H9 (cell line): ENCODE measurements around the gene CD7. TPM values are rescaled to one million over a fixed set of nuclear protein-coding genes. Genes with fewer than 3 reads are reported as not detected.

ENCODE experiments used
- DNase-seq: peaks from one replicate; pipeline ENCODE4 v3.0.0-alpha.2; 2017
- H2AFZ ChIP-seq: one replicate; pipeline ENCODE4 v1.6.1; 2013; ENCODE audit warnings: mild to moderate bottlenecking, low read length, control low read depth, moderate library complexity
- H2AK5ac ChIP-seq: 2 replicates; pipeline ENCODE4 v1.6.1; 2013; ENCODE audit warnings: low read length, control low read depth, mixed read lengths; ENCODE audit not compliant: insufficient read length
- H2BK120ac ChIP-seq: one replicate; pipeline ENCODE4 v1.6.1; 2013; ENCODE audit warnings: low read depth, mild to moderate bottlenecking, low read length, control low read depth, inconsistent platforms; ENCODE audit not compliant: poor library complexity, severe bottlenecking
- H2BK12ac ChIP-seq: 2 replicates; pipeline ENCODE4 v1.6.1; 2013; ENCODE audit warnings: low read length, control low read depth, mixed read lengths, low read depth; ENCODE audit not compliant: insufficient read length
- H2BK15ac ChIP-seq: 2 replicates; pipeline ENCODE4 v1.6.1; 2013; ENCODE audit warnings: low read depth, low read length, control low read depth
- H2BK20ac ChIP-seq: one replicate; pipeline ENCODE4 v1.6.1; 2013; ENCODE audit warnings: low read depth, mild to moderate bottlenecking, low read length, control low read depth, inconsistent platforms; ENCODE audit not compliant: poor library complexity, severe bottlenecking
- H2BK5ac ChIP-seq: 2 replicates; pipeline ENCODE4 v1.6.1; 2013; ENCODE audit warnings: low read length, control low read depth, mixed read lengths; ENCODE audit not compliant: insufficient read length
- H3K14ac ChIP-seq: 2 replicates; pipeline ENCODE4 v1.6.1; 2013; ENCODE audit warnings: low read length, control low read depth; ENCODE audit not compliant: insufficient read depth
- H3K18ac ChIP-seq: 2 replicates; pipeline ENCODE4 v1.6.1; 2013; ENCODE audit warnings: low read depth, mild to moderate bottlenecking, mixed read lengths, low read length, control low read depth; ENCODE audit not compliant: insufficient read length
- H3K23ac ChIP-seq: 2 replicates; pipeline ENCODE4 v1.6.1; 2013; ENCODE audit warnings: low read length, control low read depth, mixed read lengths, low read depth; ENCODE audit not compliant: insufficient read length
- H3K23me2 ChIP-seq: 2 replicates; pipeline ENCODE4 v1.6.1; 2013; ENCODE audit warnings: low read depth, mild to moderate bottlenecking, mixed read lengths, low read length, control low read depth; ENCODE audit not compliant: insufficient read length, poor library complexity, severe bottlenecking
- H3K27ac ChIP-seq: 2 replicates; pipeline ENCODE4 v1.5.1; 2013; ENCODE audit warnings: low read length, control low read depth, mixed read lengths, low read depth; ENCODE audit not compliant: insufficient read length
- H3K27me3 ChIP-seq: 2 replicates; pipeline ENCODE4 v1.6.1; 2013; ENCODE audit warnings: low read length, control low read depth, inconsistent platforms; ENCODE audit not compliant: insufficient read depth
- H3K4ac ChIP-seq: 2 replicates; pipeline ENCODE4 v1.6.1; 2013; ENCODE audit warnings: low read depth, mild to moderate bottlenecking, control low read depth, inconsistent platforms, low read length, moderate library complexity
- H3K4me1 ChIP-seq: 2 replicates; pipeline ENCODE4 v1.6.1; 2013; ENCODE audit warnings: low read length, control low read depth, inconsistent platforms; ENCODE audit not compliant: insufficient read depth
- H3K4me2 ChIP-seq: 2 replicates; pipeline ENCODE4 v1.6.1; 2013; ENCODE audit warnings: low read length, control low read depth, mixed read lengths; ENCODE audit not compliant: insufficient read length, insufficient read depth
- H3K56ac ChIP-seq: 2 replicates; pipeline ENCODE4 v1.6.1; 2013; ENCODE audit warnings: low read depth, mild to moderate bottlenecking, mixed read lengths, low read length, control low read depth; ENCODE audit not compliant: insufficient read length
- H3K79me1 ChIP-seq: 2 replicates; pipeline ENCODE4 v1.6.1; 2013; ENCODE audit warnings: low read depth, mild to moderate bottlenecking, moderate library complexity, low read length, control low read depth, inconsistent platforms; ENCODE audit not compliant: insufficient read depth, poor library complexity, severe bottlenecking
- H3K79me2 ChIP-seq: 2 replicates; pipeline ENCODE4 v1.6.1; 2013; ENCODE audit warnings: low read length, control low read depth, inconsistent platforms; ENCODE audit not compliant: insufficient read depth
- H3K9ac ChIP-seq: 2 replicates; pipeline ENCODE4 v1.6.1; 2013; ENCODE audit warnings: low read length, control low read depth, mixed read lengths; ENCODE audit not compliant: insufficient read length; ENCODE audit errors: extremely low read depth
- H3K9me3 ChIP-seq: one replicate; pipeline ENCODE4 v1.6.1; 2013; ENCODE audit warnings: low read depth, low read length, inconsistent platforms; ENCODE audit not compliant: control insufficient read depth
- H3T11ph ChIP-seq: one replicate; pipeline ENCODE4 v1.6.1; 2013; ENCODE audit warnings: mild to moderate bottlenecking, low read length, control low read depth, inconsistent platforms
- H4K20me1 ChIP-seq: one replicate; pipeline ENCODE4 v1.6.1; 2013; ENCODE audit not compliant: control insufficient read depth, insufficient read length, insufficient read depth
- H4K5ac ChIP-seq: 2 replicates; pipeline ENCODE4 v1.6.1; 2013; ENCODE audit warnings: low read depth, mild to moderate bottlenecking, mixed read lengths, low read length, control low read depth; ENCODE audit not compliant: insufficient read length
- H4K8ac ChIP-seq: replicated peaks from 2 replicates; pipeline ENCODE4 v1.6.1; 2013; ENCODE audit warnings: low read length, control low read depth, mixed read lengths, low read depth; ENCODE audit not compliant: insufficient read length
- H4K91ac ChIP-seq: 2 replicates; pipeline ENCODE4 v1.6.1; 2013; ENCODE audit warnings: low read depth, mild to moderate bottlenecking, moderate library complexity, mixed read lengths, low read length, control low read depth; ENCODE audit not compliant: insufficient read length
- H3K27ac Mint-ChIP-seq, 3 experiments: 2 replicates in 2 of 3; 3 replicates in 1 of 3; pipeline ENCODE4 v1.8.0; 2020 to 2021; ENCODE audit warnings: mixed read lengths in 3 of 3, mild to moderate bottlenecking in 1 of 3, moderate library complexity in 1 of 3
- H3K27me3 Mint-ChIP-seq: 2 replicates; pipeline ENCODE4 v1.8.0; 2021; ENCODE audit warnings: low read depth, mild to moderate bottlenecking, moderate library complexity, mixed read lengths
- H3K36me3 Mint-ChIP-seq, 3 experiments: 2 replicates in 2 of 3; 3 replicates in 1 of 3; pipeline ENCODE4 v1.8.0; 2020 to 2021; ENCODE audit warnings: low read depth in 3 of 3, mixed read lengths in 3 of 3; ENCODE audit not compliant: insufficient read depth in 1 of 3
- H3K4me1 Mint-ChIP-seq, 2 experiments: 2 replicates each; pipeline ENCODE4 v1.8.0; 2020; ENCODE audit warnings: mixed read lengths in 2 of 2
- H3K4me3 Mint-ChIP-seq, 2 experiments: 2 replicates in 1 of 2; 3 replicates in 1 of 2; pipeline ENCODE4 v1.8.0; 2020 to 2021; ENCODE audit warnings: mild to moderate bottlenecking in 2 of 2, mixed read lengths in 2 of 2, moderate library complexity in 1 of 2
- H3K9me3 Mint-ChIP-seq, 2 experiments: 2 replicates in 1 of 2; 3 replicates in 1 of 2; pipeline ENCODE4 v1.8.0; 2020; ENCODE audit warnings: mild to moderate bottlenecking in 2 of 2, mixed read lengths in 2 of 2, moderate library complexity in 1 of 2
- WGBS: extraction: QIAGEN DNeasy Blood & Tissue Kit; methylation state at CpG from one replicate; pipeline ENCODE4 v1.1.7; 2013; ENCODE audit warnings: missing lambda C conversion rate, low lambda C conversion rate, mixed read lengths; ENCODE audit not compliant: insufficient read length; ENCODE audit errors: extremely low coverage; 5-methylcytosine and 5-hydroxymethylcytosine counted together
- total RNA-seq: library from RNA; stranded (reverse); gene quantifications from 2 replicates; pipeline ENCODE4 v1.2.1, GENCODE V29; 2021
- TF ChIP-seq, protein P1 (sequence below): fragments of 200-600 bp; sonication (generic); conservative IDR thresholded peaks from 3 replicates; pipeline ENCODE4 v1.8.0; 2021; ENCODE audit warnings: antibody characterized with exemption, mild to moderate bottlenecking

Gene CD7
- total RNA-seq, 1 experiment from 2014 or later, result 0.35 TPM

DNA sequence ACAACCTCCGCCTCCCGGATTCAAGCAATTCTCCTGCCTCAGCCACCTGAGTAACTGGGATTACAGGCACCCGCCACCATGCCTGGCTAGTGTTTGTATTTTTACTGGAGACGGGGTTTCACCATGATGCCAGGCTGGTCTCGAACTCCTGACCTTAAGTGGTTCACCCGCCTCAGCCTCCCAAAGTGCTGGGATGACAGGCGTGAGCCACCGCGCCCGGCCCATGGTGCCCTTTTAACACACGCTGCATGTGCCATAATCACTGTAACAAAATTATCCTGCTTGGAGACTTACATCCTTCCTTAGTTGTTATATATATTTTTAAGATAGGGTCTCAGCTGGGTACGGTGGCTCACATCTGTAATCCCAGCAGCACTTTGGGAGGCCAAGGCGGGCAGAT lies 5.4 kb downstream of the CD7 start:
- H3K4me2 ChIP-seq, result no peak overlapping the region
- no peak overlapping the region for H3K18ac ChIP-seq
- no peaks in the 10 kb centered on the region for H4K20me1 ChIP-seq
- no peak overlapping the region for H4K5ac ChIP-seq
- no peak overlapping the region for H3K27ac ChIP-seq
- no peaks in the 10 kb centered on the region for H3K27me3 ChIP-seq
- TF ChIP-seq, protein P1, sequence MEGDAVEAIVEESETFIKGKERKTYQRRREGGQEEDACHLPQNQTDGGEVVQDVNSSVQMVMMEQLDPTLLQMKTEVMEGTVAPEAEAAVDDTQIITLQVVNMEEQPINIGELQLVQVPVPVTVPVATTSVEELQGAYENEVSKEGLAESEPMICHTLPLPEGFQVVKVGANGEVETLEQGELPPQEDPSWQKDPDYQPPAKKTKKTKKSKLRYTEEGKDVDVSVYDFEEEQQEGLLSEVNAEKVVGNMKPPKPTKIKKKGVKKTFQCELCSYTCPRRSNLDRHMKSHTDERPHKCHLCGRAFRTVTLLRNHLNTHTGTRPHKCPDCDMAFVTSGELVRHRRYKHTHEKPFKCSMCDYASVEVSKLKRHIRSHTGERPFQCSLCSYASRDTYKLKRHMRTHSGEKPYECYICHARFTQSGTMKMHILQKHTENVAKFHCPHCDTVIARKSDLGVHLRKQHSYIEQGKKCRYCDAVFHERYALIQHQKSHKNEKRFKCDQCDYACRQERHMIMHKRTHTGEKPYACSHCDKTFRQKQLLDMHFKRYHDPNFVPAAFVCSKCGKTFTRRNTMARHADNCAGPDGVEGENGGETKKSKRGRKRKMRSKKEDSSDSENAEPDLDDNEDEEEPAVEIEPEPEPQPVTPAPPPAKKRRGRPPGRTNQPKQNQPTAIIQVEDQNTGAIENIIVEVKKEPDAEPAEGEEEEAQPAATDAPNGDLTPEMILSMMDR, result no peak
- no peaks in the 10 kb centered on the region for H3K79me1 ChIP-seq
- no peaks in the 10 kb centered on the region for H3K4me1 ChIP-seq
- WGBS, result no CpG with 5 or more reads among the region's 13 CpGs
- no peak overlapping the region for H2BK120ac ChIP-seq
- H3K79me2 ChIP-seq, result no peaks in the 10 kb centered on the region
- no peak overlapping the region for H2BK5ac ChIP-seq
- H3K27me3 Mint-ChIP-seq, result peaks cover 40% of the 10 kb centered on the region
- H4K91ac ChIP-seq, result no peak overlapping the region
- H3K27ac Mint-ChIP-seq, result no peak overlapping the region
- no peak overlapping the region for H2BK12ac ChIP-seq
- no peak for DNase-seq
- no peak overlapping the region for H2BK15ac ChIP-seq
- no peak overlapping the region for H3K56ac ChIP-seq
- no peak overlapping the region for H3T11ph ChIP-seq
- H2AK5ac ChIP-seq, result no peak overlapping the region
- no peak overlapping the region for H2BK20ac ChIP-seq
- H3K4ac ChIP-seq, result no peak overlapping the region
- no peaks in the 10 kb centered on the region; a peak in 2 of 5 replicates for H3K9me3 Mint-ChIP-seq
- H3K23ac ChIP-seq, result no peak overlapping the region
- H3K14ac ChIP-seq, result no peak overlapping the region
- peaks cover 5 to 17% of the 10 kb centered on the region in 2 experiments; a peak in 3 of 4 replicates for H3K4me1 Mint-ChIP-seq
- peaks cover 6% of the 10 kb centered on the region for H3K23me2 ChIP-seq
- no peak overlapping the region for H3K4me3 Mint-ChIP-seq
- H4K8ac ChIP-seq, result no peak overlapping the region
- H2AFZ ChIP-seq, result no peak overlapping the region
- no peak overlapping the region for H3K9ac ChIP-seq
- H3K9me3 ChIP-seq, result no peaks in the 10 kb centered on the region
- H3K36me3 Mint-ChIP-seq, result no peaks in the 10 kb centered on the region
